CD8-positive, alpha-beta memory T cell (primary cell): ENCODE results near the gene DHRS7C. TPM values are rescaled to one million over a fixed set of nuclear protein-coding genes. Genes with fewer than 3 reads are reported as not detected.

ENCODE experiments used
- CTCF ChIA-PET: fragments of 350-600 bp; sonication (Branson Sonifier 250); formaldehyde crosslinking; loops from one replicate; lab custom pipeline; 2021; ENCODE audit warnings: antibody characterized with exemption; lab: Charles Lee
- POLR2A ChIA-PET: fragments of 350-600 bp; sonication (Branson Sonifier 250); formaldehyde crosslinking; loops from one replicate; lab custom pipeline; 2021; ENCODE audit warnings: antibody characterized with exemption; lab: Charles Lee
- DNase-seq, 5 donors: peaks; one replicate each; pipeline versions ENCODE4 v3.0.0 to v3.0.0-alpha.2; 2020 to 2022; ENCODE audit warnings: mixed read lengths in 1 of 5
- H3K27ac ChIP-seq: one replicate; pipeline ENCODE4 v1.7.0; 2013; ENCODE audit warnings: low read depth, mild to moderate bottlenecking, low read length, moderate library complexity
- H3K27me3 ChIP-seq: 2 replicates; pipeline ENCODE4 v1.7.0; 2013; ENCODE audit warnings: low read length, mild to moderate bottlenecking; ENCODE audit not compliant: insufficient read depth, poor library complexity, severe bottlenecking
- H3K36me3 ChIP-seq: 2 replicates; pipeline ENCODE4 v1.7.0; 2013; ENCODE audit warnings: mild to moderate bottlenecking, low read length, moderate library complexity; ENCODE audit not compliant: insufficient read depth
- H3K4me1 ChIP-seq: 2 replicates; pipeline ENCODE4 v1.7.0; 2013; ENCODE audit warnings: mild to moderate bottlenecking, low read length, moderate library complexity; ENCODE audit not compliant: insufficient read depth
- H3K4me3 ChIP-seq: 2 replicates; pipeline ENCODE4 v1.7.0; 2013; ENCODE audit warnings: mild to moderate bottlenecking, low read length
- H3K9me3 ChIP-seq: 2 replicates; pipeline ENCODE4 v1.7.0; 2013; ENCODE audit warnings: mild to moderate bottlenecking, low read length
- H3K27ac Mint-ChIP-seq, 8 donors: one replicate each; pipeline ENCODE4 v1.8.0; 2020 to 2021; ENCODE audit warnings: mixed read lengths in 8 of 8, mild to moderate bottlenecking in 6 of 8, inconsistent platforms in 3 of 8, moderate library complexity in 3 of 8
- H3K27me3 Mint-ChIP-seq, 2 donors: one replicate each; pipeline ENCODE4 v1.8.0; 2020 to 2021; ENCODE audit warnings: mixed read lengths in 2 of 2, mild to moderate bottlenecking in 1 of 2, moderate library complexity in 1 of 2
- H3K36me3 Mint-ChIP-seq, 3 donors: one replicate each; pipeline ENCODE4 v1.8.0; 2020 to 2021; ENCODE audit warnings: mixed read lengths in 3 of 3, inconsistent platforms in 1 of 3, mild to moderate bottlenecking in 1 of 3
- H3K4me1 Mint-ChIP-seq, 3 donors: one replicate each; pipeline ENCODE4 v1.8.0; 2020 to 2021; ENCODE audit warnings: mixed read lengths in 3 of 3, inconsistent platforms in 1 of 3, mild to moderate bottlenecking in 1 of 3
- H3K4me3 Mint-ChIP-seq, 7 donors: one replicate each; pipeline ENCODE4 v1.8.0; 2020 to 2021; ENCODE audit warnings: mixed read lengths in 7 of 7, mild to moderate bottlenecking in 6 of 7, moderate library complexity in 4 of 7, inconsistent platforms in 2 of 7
- H3K9me3 Mint-ChIP-seq, 5 donors: one replicate each; pipeline ENCODE4 v1.8.0; 2020 to 2022; ENCODE audit warnings: mixed read lengths in 5 of 5, mild to moderate bottlenecking in 3 of 5, moderate library complexity in 2 of 5, inconsistent platforms in 1 of 5
- polyA plus RNA-seq: library from polyadenylated mRNA; unstranded; fragments of 300-500 nt; fragmentation: Illumina TruSeq; gene quantifications from one replicate; pipeline ENCODE4 v1.2.3, GENCODE V29; 2021
- total RNA-seq, 2 experiments: library from RNA; stranded (reverse); gene quantifications; one replicate each; pipeline ENCODE4 v1.2.3, GENCODE V29; 2021

Gene DHRS7C
- total and polyA plus RNA-seq, 3 experiments from 2014 or later, result not detected

GRCh38 chr17:9729735-9730420, 61.5 kb downstream of the DHRS7C start:
- Mint-ChIP-seq H3K27ac (no peak overlapping the region), H3K27me3 (peaks cover 5 to 18% of the 10 kb centered on the region in 2 donors), H3K4me3 (no peak overlapping the region), H3K4me1 (no peaks in the 10 kb centered on the region), H3K36me3 (no peaks in the 10 kb centered on the region), H3K9me3 (peaks cover 0 to 3% (median 0%) of the 10 kb centered on the region in 5 donors)
- DNase-seq, result no peak
- Histone ChIP-seq H3K4me1 (no peaks in the 10 kb centered on the region), H3K9me3 (no peaks in the 10 kb centered on the region), H3K4me3 (no peak overlapping the region), H3K36me3 (no peaks in the 10 kb centered on the region), H3K27me3 (no peaks in the 10 kb centered on the region), H3K27ac (no peak overlapping the region)
- ChIA-PET POLR2A (no interaction called here), CTCF (no interaction called here)

GRCh38 chr17:9729034-9729650, 62.2 kb downstream of the DHRS7C start:
- H3K4me1 Mint-ChIP-seq, result no peaks in the 10 kb centered on the region
- ChIA-PET POLR2A (no interaction called here), CTCF (interaction anchor here (1.0 kb wide), 1 partner anchor 13 kb away, joined by 3 read pairs; no protein-coding TSS in a partner anchor)
- H3K9me3 Mint-ChIP-seq, result no peaks in the 10 kb centered on the region
- peak in 1 of 5 donors; percentile 11 for DNase-seq
- H3K36me3 Mint-ChIP-seq, result no peaks in the 10 kb centered on the region
- no peak overlapping the region for H3K4me3 ChIP-seq
- H3K27me3 Mint-ChIP-seq, result peaks cover 7 to 18% of the 10 kb centered on the region in 2 donors
- H3K4me1 ChIP-seq, result no peaks in the 10 kb centered on the region
- H3K36me3 ChIP-seq, result no peaks in the 10 kb centered on the region
- no peaks in the 10 kb centered on the region for H3K9me3 ChIP-seq
- peak overlapping the region in 1 of 8 donors; percentile 40 for H3K27ac Mint-ChIP-seq
- H3K4me3 Mint-ChIP-seq, result no peak overlapping the region
- H3K27ac ChIP-seq, result no peak overlapping the region
- no peaks in the 10 kb centered on the region for H3K27me3 ChIP-seq

GRCh38 chr17:9728564-9728963, 62.8 kb downstream of the DHRS7C start:
- no peak overlapping the region for H3K4me3 ChIP-seq
- Mint-ChIP-seq H3K9me3 (no peaks in the 10 kb centered on the region), H3K36me3 (no peaks in the 10 kb centered on the region), H3K27me3 (peaks cover 7 to 18% of the 10 kb centered on the region in 2 donors), H3K4me1 (no peaks in the 10 kb centered on the region), H3K4me3 (no peak overlapping the region), H3K27ac (no peak overlapping the region)
- no peaks in the 10 kb centered on the region for H3K9me3 ChIP-seq
- ChIA-PET POLR2A (no interaction called here), CTCF (interaction anchor here (1.0 kb wide), 1 partner anchor 14 kb away, joined by 3 read pairs; no protein-coding TSS in a partner anchor)
- no peaks in the 10 kb centered on the region for H3K36me3 ChIP-seq
- no peaks in the 10 kb centered on the region for H3K27me3 ChIP-seq
- DNase-seq, result no peak
- no peaks in the 10 kb centered on the region for H3K4me1 ChIP-seq
- no peak overlapping the region for H3K27ac ChIP-seq

- Mint-ChIP-seq H3K4me3 (no peak overlapping the region), H3K27ac (no peak overlapping the region), H3K27me3 (peaks cover 7 to 18% of the 10 kb centered on the region in 2 donors), H3K9me3 (no peaks in the 10 kb centered on the region), H3K36me3 (no peaks in the 10 kb centered on the region), H3K4me1 (no peaks in the 10 kb centered on the region)
- Histone ChIP-seq H3K27ac (no peak overlapping the region), H3K9me3 (no peaks in the 10 kb centered on the region), H3K4me3 (no peak overlapping the region), H3K27me3 (no peaks in the 10 kb centered on the region), H3K36me3 (no peaks in the 10 kb centered on the region), H3K4me1 (no peaks in the 10 kb centered on the region)
- POLR2A ChIA-PET, result no interaction called here
- CTCF ChIA-PET, result interaction anchor here (1.0 kb wide), 1 partner anchor 14 kb away, joined by 3 read pairs; no protein-coding TSS in a partner anchor
- DNase-seq, result no peak
These were observed 63.4 kb downstream of the DHRS7C start for GRCh38 chr17:9728005-9728404.

- H3K4me3 ChIP-seq, result no peak overlapping the region
- no peaks in the 10 kb centered on the region for H3K4me1 Mint-ChIP-seq
- no peaks in the 10 kb centered on the region for H3K9me3 ChIP-seq
- H3K27me3 ChIP-seq, result no peaks in the 10 kb centered on the region
- ChIA-PET POLR2A (no interaction called here), CTCF (interaction anchor here (1.2 kb wide), 1 partner anchor 9 kb away, joined by 3 read pairs; no protein-coding TSS in a partner anchor)
- no peaks in the 10 kb centered on the region for H3K4me1 ChIP-seq
- H3K9me3 Mint-ChIP-seq, result no peaks in the 10 kb centered on the region
- no peak for DNase-seq
- peaks cover 7 to 18% of the 10 kb centered on the region in 2 donors for H3K27me3 Mint-ChIP-seq
- H3K36me3 ChIP-seq, result no peaks in the 10 kb centered on the region
- H3K27ac Mint-ChIP-seq, result no peak overlapping the region
- no peak overlapping the region for H3K27ac ChIP-seq
- H3K4me3 Mint-ChIP-seq, result no peak overlapping the region
- no peaks in the 10 kb centered on the region for H3K36me3 Mint-ChIP-seq
These were observed 65.1 kb downstream of the DHRS7C start for GRCh38 chr17:9726291-9726690.

GRCh38 chr17:9725575-9725974, 65.8 kb downstream of the DHRS7C start:
- Histone ChIP-seq H3K36me3 (no peaks in the 10 kb centered on the region), H3K9me3 (no peaks in the 10 kb centered on the region), H3K27me3 (no peaks in the 10 kb centered on the region), H3K4me3 (no peak overlapping the region), H3K4me1 (no peaks in the 10 kb centered on the region), H3K27ac (no peak overlapping the region)
- Mint-ChIP-seq H3K27ac (no peak overlapping the region), H3K36me3 (no peaks in the 10 kb centered on the region), H3K4me1 (no peaks in the 10 kb centered on the region), H3K27me3 (peaks cover 7 to 13% of the 10 kb centered on the region in 2 donors), H3K4me3 (no peak overlapping the region), H3K9me3 (no peaks in the 10 kb centered on the region)
- POLR2A ChIA-PET, result no interaction called here
- DNase-seq, result no peak
- CTCF ChIA-PET, result interaction anchor here (1.2 kb wide), 1 partner anchor 8 kb away, joined by 3 read pairs; no protein-coding TSS in a partner anchor

Other genes starting within 250 kb of the DHRS7C start
- gene STX8, start 215.8 kb downstream of the DHRS7C start, total RNA-seq, result 10 to 100 TPM; 63.3 to 64.8 TPM
- 171 TPM for gene STX8, start 215.8 kb downstream of the DHRS7C start, polyA plus RNA-seq
- gene CFAP52, start 214.9 kb downstream of the DHRS7C start, total RNA-seq, result not detected
- gene CFAP52, start 214.9 kb downstream of the DHRS7C start, polyA plus RNA-seq, result not detected
- gene USP43, start 146.1 kb downstream of the DHRS7C start, total RNA-seq, result under 1 TPM; 0.22 to 0.24 TPM
- 0.31 TPM for gene USP43, start 146.1 kb downstream of the DHRS7C start, polyA plus RNA-seq
- gene GSG1L2, start 30.5 kb upstream of the DHRS7C start, total RNA-seq, result not detected
- gene GSG1L2, start 30.5 kb upstream of the DHRS7C start, polyA plus RNA-seq, result not detected
- not detected for gene GLP2R, start 34.3 kb upstream of the DHRS7C start, total RNA-seq
- not detected for gene GLP2R, start 34.3 kb upstream of the DHRS7C start, polyA plus RNA-seq
- gene RCVRN, start 113.7 kb upstream of the DHRS7C start, total RNA-seq, result not detected
- gene RCVRN, start 113.7 kb upstream of the DHRS7C start, polyA plus RNA-seq, result not detected